Aorta (tissue), 5 donors: ENCODE results near the gene EFCC1. TPM values are rescaled to one million over a fixed set of nuclear protein-coding genes. Genes with fewer than 3 reads are reported as not detected.

Source experiments
- ATAC-seq: fragments of 200-7000 bp; cut with Tn5 transposase; one replicate; pipeline ENCODE4 v1.9.1; 2022; ENCODE audit warnings: moderate library complexity; ENCODE audit not compliant: low FRiP score
- DNase-seq, 2 donors: peaks; one replicate each; pipeline ENCODE4 v3.0.0-alpha.2; 2020
- H3K27ac ChIP-seq, 2 donors: one replicate each; pipeline ENCODE4 v1.5.1; 2013; ENCODE audit warnings: low read length in 2 of 2, mild to moderate bottlenecking in 2 of 2, moderate library complexity in 2 of 2, control low read depth in 1 of 2, inconsistent platforms in 1 of 2, low read depth in 1 of 2
- H3K27me3 ChIP-seq, 2 donors: one replicate each; pipeline ENCODE4 v1.6.1; 2013; ENCODE audit warnings: control low read depth in 1 of 2, low read length in 1 of 2, mild to moderate bottlenecking in 1 of 2, moderate library complexity in 1 of 2; ENCODE audit not compliant: insufficient read depth in 2 of 2, control insufficient read depth in 1 of 2
- H3K36me3 ChIP-seq, 2 donors: one replicate each; pipeline ENCODE4 v1.6.1; 2013; ENCODE audit warnings: control low read depth in 1 of 2, low read length in 1 of 2, mild to moderate bottlenecking in 1 of 2; ENCODE audit not compliant: insufficient read depth in 2 of 2, control insufficient read depth in 1 of 2
- H3K4me1 ChIP-seq, 2 donors: one replicate each; pipeline ENCODE4 v1.6.1; 2013; ENCODE audit warnings: low read length in 2 of 2, control low read depth in 1 of 2, mild to moderate bottlenecking in 1 of 2, moderate library complexity in 1 of 2; ENCODE audit not compliant: insufficient read depth in 2 of 2, control insufficient read depth in 1 of 2
- H3K4me3 ChIP-seq, 2 donors: one replicate each; pipeline ENCODE4 v1.5.1; 2013; ENCODE audit warnings: low read length in 2 of 2, control low read depth in 1 of 2, mild to moderate bottlenecking in 1 of 2
- H3K9me3 ChIP-seq: one replicate; pipeline ENCODE4 v1.6.1; 2013; ENCODE audit warnings: mild to moderate bottlenecking, low read length; ENCODE audit not compliant: control insufficient read depth
- WGBS, 2 donors: extraction: QIAGEN DNeasy Blood & Tissue Kit; methylation state at CpG; one replicate each; pipeline ENCODE4 v1.1.7; 2013; 5-methylcytosine and 5-hydroxymethylcytosine counted together
- intact Hi-C, 2 donors: fragments of 100-400 bp; cut with DNase I; formaldehyde crosslinking; loops; one replicate each; pipeline versions ENCODE4 v1.14.2 to v1.15.0; 2022
- polyA plus RNA-seq, 2 donors: library from polyadenylated mRNA; stranded (reverse); fragments of 200-250 nt; gene quantifications; one replicate each; pipeline ENCODE4 v1.2.3, GENCODE V29; 2013
- total RNA-seq, 2 donors: library from RNA; stranded (reverse); fragmentation: NEBNext Ultra II Directional; extraction: Animal tissue kit (Norgen Biotek cat#: 25700); gene quantifications; one replicate each; pipeline ENCODE4 v1.2.1, GENCODE V29; 2021
- donor health status: healthy with polysubstance abuse.
- donor health status: Bipolar disorder and iron deficiency.
- donor health status: DM: no; HTN: no; CAD: no.
- donor health status: DM: no; HTN: no; CAD: no.
- donor health status: DM: yes; HTN: yes; CAD: no.

EFCC1 gene
- total and polyA plus RNA-seq, 4 donors = 0.13 to 3.1 (median 1.0) TPM

GRCh38 chr3:129060276-129061022 lies 59.3 kb downstream of the EFCC1 start, which contains the start of gene GP9:
Gene GP9, plus strand, starts transcription at chr3:129060779. Its CDS starts 961 bp downstream, at chr3:129061740.
- ATAC-seq = no peak
- peak in 1 of 2 donors; percentile 41 for DNase-seq
- Histone ChIP-seq H3K9me3 (no peaks in the 10 kb centered on the region), H3K27me3 (no peaks in the 10 kb centered on the region), H3K27ac (no peak within 1 kb of the TSS), H3K4me3 (no peak within 1 kb of the TSS), H3K4me1 (no peaks in the 10 kb centered on the region), H3K36me3 (no peaks in the 10 kb centered on the region)
- intact Hi-C loops = no loop called here
- 91% methylated on average over 13 of the region's 13 CpGs for WGBS, 2 donors

- Histone ChIP-seq H3K4me1 (no peaks in the 10 kb centered on the region), H3K27me3 (no peaks in the 10 kb centered on the region), H3K9me3 (no peaks in the 10 kb centered on the region), H3K36me3 (no peaks in the 10 kb centered on the region), H3K4me3 (no peak overlapping the region), H3K27ac (no peak overlapping the region)
- no peak for ATAC-seq
- intact Hi-C loops = no loop called here
- 94% methylated on average over 15 to 19 of the region's 19 CpGs for WGBS, 2 donors
- peak in 1 of 2 donors; percentile 69 for DNase-seq
Measured at GRCh38 chr3:129061023-129061887, 60.2 kb downstream of the EFCC1 start.

- no peak for ATAC-seq
- Histone ChIP-seq H3K9me3 (no peaks in the 10 kb centered on the region), H3K27ac (no peak overlapping the region), H3K36me3 (no peaks in the 10 kb centered on the region), H3K27me3 (no peaks in the 10 kb centered on the region), H3K4me1 (no peaks in the 10 kb centered on the region), H3K4me3 (no peak overlapping the region)
- DNase-seq = peak; percentile 18 to 62
- intact Hi-C loops = no loop called here
- 53 to 68% methylated on average over 29 to 32 of the region's 32 CpGs for WGBS, 2 donors
Measured at GRCh38 chr3:129061888-129062834, 61.1 kb downstream of the EFCC1 start.

- DNase-seq (peak in 1 of 2 donors; percentile 61), ATAC-seq (no peak)
- Histone ChIP-seq H3K36me3 (no peaks in the 10 kb centered on the region), H3K27ac (no peak overlapping the region), H3K27me3 (no peaks in the 10 kb centered on the region), H3K4me1 (no peaks in the 10 kb centered on the region), H3K4me3 (no peak overlapping the region), H3K9me3 (no peaks in the 10 kb centered on the region)
- 94 to 97% methylated on average over 10 of the region's 10 CpGs for WGBS, 2 donors
- intact Hi-C loops = no loop called here
Measured at GRCh38 chr3:129063091-129063640, 62.1 kb downstream of the EFCC1 start.

GRCh38 chr3:129063841-129064482 lies 62.9 kb downstream of the EFCC1 start:
- H3K36me3 ChIP-seq = no peaks in the 10 kb centered on the region
- no peaks in the 10 kb centered on the region for H3K27me3 ChIP-seq
- H3K9me3 ChIP-seq = no peaks in the 10 kb centered on the region
- no peak overlapping the region for H3K4me3 ChIP-seq
- 94% methylated on average over 15 of the region's 15 CpGs for WGBS, 2 donors
- DNase-seq (peak in 1 of 2 donors; percentile 54), ATAC-seq (no peak)
- intact Hi-C loops = no loop called here
- no peaks in the 10 kb centered on the region for H3K4me1 ChIP-seq
- H3K27ac ChIP-seq = no peak overlapping the region

GRCh38 chr3:129065016-129065719 lies 64.1 kb downstream of the EFCC1 start:
- Histone ChIP-seq H3K27me3 (no peaks in the 10 kb centered on the region), H3K27ac (no peak overlapping the region), H3K4me3 (no peak overlapping the region), H3K9me3 (no peaks in the 10 kb centered on the region), H3K4me1 (no peaks in the 10 kb centered on the region), H3K36me3 (no peaks in the 10 kb centered on the region)
- DNase-seq (peak; percentile 23 to 59), ATAC-seq (no peak)
- 89 to 94% methylated on average over 14 of the region's 14 CpGs for WGBS, 2 donors
- intact Hi-C loops = no loop called here

- WGBS, 2 donors = 88 to 92% methylated on average over 4 of the region's 4 CpGs
- ATAC-seq (no peak), DNase-seq (no peak)
- Histone ChIP-seq H3K36me3 (no peaks in the 10 kb centered on the region), H3K9me3 (no peaks in the 10 kb centered on the region), H3K4me1 (no peaks in the 10 kb centered on the region), H3K27ac (no peak overlapping the region), H3K4me3 (no peak overlapping the region), H3K27me3 (no peaks in the 10 kb centered on the region)
- intact Hi-C loops = no loop called here
Measured at GRCh38 chr3:129065720-129066073, 64.6 kb downstream of the EFCC1 start.
